NT2/D1 (cell line): ENCODE results near the gene MYLK.

ENCODE experiments used
- YY1 ChIP-seq: IDR thresholded peaks from 2 replicates; pipeline ENCODE4 v1.6.1; 2011; ENCODE audit not compliant: insufficient read length, insufficient read depth
- ZNF274 ChIP-seq: IDR thresholded peaks from 2 replicates; pipeline ENCODE4 v1.6.1; 2011; ENCODE audit warnings: mild to moderate bottlenecking, low read depth, low read length

DNA sequence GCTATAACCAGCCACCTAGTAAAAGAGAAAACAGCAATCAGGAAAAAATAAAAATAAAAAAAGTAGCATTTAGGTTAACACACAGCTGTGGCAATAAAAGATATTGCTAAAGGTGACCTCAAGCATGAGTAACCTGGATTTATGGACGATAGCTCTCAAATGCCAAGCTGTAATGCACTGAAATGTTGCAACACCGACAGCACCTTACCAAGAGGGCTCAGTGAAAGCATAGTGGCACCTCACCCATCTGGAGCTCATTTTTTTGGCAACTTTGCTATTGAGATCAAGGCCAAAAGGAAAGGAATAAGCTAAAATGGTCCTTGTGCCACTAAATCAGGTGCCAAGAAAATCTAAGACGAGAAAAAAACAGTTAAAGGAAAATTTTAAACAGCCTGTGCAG lies 301.8 kb downstream of the MYLK start:
- TF ChIP-seq ZNF274 (no peak), YY1 (no peak)
